HG03439 (cell line): ENCODE results near the gene DIP2C.
"Not testable (repeated sequence)": the region's sequence is repeated elsewhere in the genome, so short reads cannot be mapped to it uniquely, and the experiment has no call there.

Experiments
- ATAC-seq: cut with Tn5 transposase; IDR thresholded peaks from one replicate; pipeline ENCODE4 v1.9.1; 2021; ENCODE audit warnings: mild to moderate bottlenecking, moderate library complexity; ENCODE audit not compliant: unreplicated experiment

Gene DIP2C

DNA sequence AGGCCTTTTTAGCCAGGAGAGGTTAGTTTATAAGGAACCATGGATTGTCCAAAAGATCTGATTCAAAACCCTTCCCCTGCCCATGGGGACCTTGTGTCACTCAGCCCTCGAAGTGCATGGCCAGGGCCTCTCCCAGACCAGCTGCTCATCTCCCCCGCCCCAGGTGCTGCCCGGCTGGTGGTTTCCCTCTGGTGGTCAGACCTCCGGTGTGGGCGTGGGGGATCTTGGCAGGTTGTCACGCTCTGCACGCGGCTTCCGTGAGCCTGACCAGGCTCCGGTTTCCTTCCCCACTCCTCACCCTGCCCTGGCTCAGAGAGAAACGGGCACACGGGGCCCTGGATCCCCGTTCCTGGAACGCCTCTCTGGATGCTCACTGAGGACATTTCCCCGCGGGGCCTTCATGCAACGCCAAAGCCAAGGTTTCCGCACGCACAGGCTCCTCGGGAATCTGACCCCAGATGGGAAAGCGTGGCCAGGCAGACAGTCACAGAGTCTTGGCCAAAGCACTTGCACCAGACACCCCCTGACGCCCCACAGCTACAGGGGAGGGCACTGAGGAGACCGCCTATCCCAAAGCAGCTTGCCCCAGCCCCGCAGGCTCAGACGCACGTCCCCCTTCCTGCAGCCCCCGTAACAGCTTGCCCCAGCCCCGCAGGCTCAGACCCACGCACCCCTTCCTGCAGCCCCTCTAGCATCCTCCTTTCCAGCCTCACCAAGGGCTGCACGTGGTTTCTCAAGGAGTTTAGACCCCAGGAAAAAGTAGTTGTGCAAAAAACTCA, 7.8 kb upstream of the DIP2C start:
- ATAC-seq: no peak

DNA sequence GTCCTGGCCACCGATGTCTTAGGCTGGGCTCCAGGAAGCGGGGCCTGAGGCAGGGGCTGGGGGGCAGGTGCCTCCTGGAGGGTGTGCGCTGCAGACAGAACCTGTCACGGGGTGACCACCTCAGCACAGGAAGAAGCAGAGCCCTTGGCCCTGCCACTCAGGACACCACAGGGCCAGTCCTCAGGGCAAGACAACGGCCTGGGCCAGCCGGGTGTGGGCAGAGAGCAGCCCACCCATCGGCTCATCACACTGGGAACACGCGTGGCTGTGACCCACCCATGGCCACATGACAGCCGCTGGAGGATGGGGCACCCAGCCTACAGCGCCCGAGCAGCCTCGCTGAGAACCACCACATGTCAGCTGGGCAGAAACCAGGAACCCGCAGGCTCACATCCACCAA, 5.9 kb upstream of the DIP2C start:
- no peak for ATAC-seq

DNA sequence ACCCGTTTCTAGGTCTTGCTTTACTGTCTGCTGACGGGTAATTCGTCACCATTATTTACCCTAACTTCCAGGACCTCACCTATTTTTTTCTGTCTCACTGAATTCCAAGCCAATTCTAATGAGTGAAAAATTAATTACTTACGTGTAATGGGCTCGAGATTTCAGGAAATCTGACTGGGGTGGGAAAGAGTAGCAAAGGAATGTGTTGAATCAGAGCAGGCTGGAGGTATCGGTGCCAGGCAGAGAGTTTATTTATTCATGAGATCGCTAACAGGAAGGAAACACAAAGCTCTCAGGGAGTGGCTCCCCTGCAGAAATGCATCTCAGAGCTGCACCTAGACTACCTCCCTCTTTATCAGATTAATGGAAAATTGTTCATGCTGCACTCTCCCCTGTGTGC, 4.0 kb upstream of the DIP2C start:
- no peak for ATAC-seq

DNA sequence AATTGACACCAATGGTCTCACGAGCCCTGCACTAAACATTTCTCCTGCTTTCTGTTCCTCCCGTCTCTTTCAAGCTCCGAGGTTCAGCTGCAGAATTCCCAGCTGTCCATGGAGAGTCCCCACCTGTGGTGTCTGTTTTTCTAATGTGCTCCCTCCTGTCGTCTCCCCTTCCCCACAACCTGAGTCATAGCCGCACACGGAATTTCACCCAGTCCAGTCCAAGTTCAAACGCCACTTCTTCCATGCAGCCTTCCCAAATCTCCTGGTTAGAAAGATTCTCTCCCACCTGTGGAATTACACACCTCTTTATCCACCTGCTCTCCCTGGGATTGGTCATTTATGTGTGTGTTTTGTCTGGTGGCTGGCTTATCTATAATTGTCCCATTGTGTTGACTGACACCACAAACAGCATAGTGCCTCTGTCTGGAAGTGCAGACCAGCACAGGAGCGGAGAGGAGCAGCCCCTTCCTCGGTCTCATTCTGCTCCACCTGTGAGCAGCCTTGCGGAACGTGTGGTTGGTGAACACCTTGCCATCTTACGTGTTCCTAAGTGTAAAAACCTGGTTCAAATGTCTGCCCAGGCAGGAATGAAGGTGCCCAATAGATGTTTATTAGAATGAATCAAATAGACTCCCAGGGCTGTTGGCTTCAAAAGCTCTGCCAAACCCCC, 3.3 kb upstream of the DIP2C start:
- ATAC-seq: no peak

DNA sequence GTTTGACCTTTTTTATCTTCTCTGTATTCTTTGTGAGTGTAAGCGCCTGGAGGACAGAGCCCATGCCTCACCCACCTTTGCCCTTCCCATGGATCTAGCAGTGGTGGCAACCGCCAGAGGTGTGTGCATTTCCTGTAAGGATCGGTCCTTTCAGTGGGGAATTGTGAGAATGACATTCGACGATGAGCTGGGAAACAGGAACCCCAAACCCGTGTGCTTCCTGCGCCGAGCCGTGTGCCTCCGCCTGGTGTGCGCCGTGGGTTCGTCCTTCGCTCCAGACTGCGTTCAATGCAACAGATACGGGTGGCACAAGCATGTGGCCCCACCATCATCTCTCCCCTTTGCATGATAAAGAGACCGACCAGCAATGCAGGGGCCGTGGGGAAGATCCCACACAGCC, 1.7 kb upstream of the DIP2C start:
- no peak for ATAC-seq

DNA sequence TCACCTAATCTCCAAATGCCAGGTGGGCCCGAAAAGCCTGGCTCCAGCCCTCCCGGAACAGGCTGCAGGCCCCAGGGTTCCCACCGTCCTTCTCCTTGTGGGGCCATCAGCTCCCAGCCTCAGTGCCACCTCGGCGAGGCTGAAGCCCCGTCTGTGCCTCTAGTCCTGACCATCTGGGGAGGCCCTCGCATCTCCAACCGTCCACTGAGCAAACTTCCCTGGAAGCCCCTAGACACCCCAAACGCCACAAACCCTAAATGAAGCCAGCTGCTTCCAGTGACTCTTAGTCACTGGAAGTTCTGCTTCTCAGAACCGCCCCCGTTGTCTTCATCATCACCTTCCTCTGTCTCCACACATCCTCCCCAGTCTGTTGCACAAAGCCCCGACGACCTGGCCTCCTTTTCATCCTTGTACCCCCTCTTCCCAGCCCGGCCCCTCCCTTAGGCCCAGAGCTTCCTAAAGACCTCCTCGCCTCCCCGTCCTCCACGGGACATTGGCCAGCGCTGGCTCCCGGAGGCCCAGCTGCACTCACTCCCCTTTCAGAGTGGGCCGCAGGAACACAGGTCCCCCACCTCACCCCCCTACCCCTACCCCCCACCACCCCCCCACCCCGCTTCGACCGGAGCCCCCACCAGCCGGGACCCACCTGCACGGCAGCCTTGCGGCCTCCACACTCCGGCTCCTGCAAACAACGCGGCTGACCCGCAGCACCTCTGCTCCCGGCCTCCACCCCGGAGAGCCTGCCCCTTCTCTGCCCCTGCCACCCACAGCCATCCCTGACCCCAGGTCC, 1.1 kb upstream of the DIP2C start:
- ATAC-seq: no peak

DNA sequence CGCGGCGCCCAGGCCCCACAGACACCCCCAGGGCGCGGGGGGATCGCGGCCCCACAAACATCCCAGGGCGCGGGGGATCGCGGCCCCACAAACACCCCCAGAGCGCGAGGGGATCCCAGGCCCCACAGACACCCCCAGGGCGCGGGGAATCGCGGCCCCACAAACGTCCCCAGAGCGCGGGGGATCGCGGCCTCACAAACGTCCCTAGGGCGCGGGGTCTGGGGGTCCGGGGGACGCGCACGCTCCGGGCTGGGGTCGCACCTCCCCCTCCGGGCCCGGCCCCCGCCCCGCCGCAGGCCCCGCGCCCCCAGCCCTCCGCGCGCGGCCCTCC, 382 bp downstream of the DIP2C start:
- no peak for ATAC-seq

DNA sequence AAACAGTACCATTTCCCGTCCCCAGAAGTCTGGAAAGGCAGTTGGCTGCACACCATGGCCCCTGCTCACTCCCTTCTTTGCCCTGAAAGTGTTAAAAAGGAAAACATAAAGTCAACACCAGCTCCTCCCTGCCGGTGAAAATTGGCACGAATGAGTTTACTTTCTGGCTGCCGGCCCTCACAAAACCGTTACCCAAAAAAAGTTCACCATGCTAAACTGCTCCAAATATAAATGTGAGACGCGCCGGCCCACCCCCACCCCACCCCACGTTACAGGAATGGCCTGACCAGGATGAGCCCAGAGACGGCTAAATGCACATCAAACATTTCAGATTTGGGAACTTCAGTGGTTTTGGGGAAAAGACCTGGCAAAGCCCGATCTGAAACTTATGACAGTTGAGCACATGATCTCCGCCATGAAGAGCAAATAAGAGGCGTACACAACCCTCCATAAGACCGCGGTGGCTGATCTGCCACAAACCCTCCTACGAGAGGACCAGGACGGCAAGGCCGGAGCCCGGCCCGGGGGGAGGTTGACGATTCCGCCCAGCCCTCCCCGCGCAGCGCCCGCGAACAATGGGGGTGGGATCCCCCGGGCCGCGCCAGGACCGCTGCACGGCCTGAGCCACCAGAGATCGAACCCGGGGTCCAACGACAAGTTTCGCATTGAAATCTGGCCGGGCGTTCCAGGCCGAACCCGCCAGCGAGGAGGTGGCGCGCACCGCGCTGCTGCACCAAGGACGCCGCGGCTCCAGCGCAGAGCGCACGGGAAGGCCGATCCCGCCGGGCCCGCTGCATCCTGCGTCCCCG, 952 bp downstream of the DIP2C start:
- ATAC-seq: no peak

DNA sequence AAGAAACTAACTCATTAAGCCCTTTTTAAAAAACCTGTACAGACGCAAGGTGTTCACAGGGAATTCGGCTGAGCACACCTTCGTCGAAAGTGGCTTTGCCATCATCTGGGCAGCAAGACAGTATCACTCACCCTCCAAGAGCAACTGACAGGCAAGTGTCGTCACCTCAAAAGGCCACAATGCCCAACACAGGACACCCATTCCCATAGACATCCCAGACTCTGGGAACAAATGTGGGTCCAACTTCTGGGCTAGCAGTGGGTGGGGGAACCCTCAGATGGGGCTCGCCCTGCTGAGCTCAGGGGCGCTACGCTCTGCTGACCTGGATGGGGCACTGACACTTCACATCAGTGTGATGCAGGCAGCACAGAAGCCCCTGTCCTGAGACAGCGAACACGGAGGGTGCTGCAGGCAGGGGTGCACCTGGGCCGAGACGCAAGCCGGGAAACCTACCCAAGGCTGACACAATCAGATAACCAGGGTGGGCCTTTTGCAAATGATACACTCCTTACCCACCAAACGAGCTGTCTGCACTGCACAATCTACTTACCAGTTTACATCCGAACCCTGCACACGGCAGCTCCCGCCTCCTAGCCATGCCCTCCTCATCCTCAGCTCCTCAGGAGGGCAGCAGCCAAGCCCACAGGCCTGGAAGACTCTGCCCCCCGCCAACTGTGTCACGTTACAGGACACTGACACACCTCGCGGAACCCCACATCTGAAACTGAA, 1.7 kb downstream of the DIP2C start:
- ATAC-seq: no peak

DNA sequence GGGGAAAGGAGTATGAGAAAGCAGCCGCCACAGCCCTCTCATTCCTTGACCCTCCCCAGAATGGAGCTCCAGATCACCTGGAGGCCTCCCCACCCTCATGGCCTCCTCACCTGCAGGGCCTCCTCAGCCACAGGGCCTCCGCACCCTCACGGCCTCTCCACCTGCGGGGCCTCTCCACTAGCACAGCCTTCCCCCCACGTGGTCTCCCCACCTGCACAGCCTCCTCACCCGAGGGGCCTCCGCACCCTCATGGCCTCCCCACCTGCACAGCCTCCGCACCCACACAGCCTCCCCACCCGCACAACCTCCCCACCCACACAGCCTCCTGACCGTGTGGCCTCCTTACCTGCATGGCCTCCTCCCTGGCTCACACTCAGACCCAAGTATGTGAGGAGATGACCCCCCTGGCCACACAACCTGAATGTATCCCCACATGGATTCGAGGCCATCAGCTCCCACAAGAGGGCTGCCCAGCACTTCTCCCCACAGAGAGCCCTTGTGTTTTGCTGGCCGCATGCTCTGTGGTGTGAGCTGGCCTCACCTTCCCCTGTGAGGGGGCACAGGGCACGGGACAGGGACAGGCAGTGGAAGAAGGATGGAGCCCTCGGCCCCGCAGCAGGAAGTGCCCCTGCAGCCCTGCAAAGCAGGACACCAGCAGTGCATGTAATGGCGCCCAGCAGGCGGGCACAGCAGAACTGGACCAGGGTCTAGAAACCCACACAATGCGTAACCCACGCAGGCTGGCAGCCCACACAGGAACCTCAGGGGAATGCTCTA, 3.1 kb downstream of the DIP2C start:
- no peak for ATAC-seq

DNA sequence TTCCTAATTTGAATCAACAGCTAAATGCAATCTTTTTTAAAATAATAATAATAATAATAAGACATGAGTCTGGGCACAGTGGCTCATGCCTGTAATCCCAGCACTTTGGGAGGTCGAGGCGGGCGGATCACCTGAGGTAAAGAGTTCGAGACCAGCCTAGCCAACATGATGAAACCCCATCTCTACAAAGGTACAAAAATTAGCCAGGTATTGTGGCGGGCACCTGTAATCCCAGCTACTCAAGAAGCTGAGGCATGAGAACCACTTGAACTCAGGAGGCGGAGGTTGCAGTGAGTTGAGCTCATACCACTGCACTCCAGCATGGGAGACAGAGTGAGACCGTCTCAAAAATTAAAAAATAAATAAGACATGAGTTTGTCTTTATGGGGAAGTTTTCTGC, 3.9 kb downstream of the DIP2C start:
- ATAC-seq: no peak

DNA sequence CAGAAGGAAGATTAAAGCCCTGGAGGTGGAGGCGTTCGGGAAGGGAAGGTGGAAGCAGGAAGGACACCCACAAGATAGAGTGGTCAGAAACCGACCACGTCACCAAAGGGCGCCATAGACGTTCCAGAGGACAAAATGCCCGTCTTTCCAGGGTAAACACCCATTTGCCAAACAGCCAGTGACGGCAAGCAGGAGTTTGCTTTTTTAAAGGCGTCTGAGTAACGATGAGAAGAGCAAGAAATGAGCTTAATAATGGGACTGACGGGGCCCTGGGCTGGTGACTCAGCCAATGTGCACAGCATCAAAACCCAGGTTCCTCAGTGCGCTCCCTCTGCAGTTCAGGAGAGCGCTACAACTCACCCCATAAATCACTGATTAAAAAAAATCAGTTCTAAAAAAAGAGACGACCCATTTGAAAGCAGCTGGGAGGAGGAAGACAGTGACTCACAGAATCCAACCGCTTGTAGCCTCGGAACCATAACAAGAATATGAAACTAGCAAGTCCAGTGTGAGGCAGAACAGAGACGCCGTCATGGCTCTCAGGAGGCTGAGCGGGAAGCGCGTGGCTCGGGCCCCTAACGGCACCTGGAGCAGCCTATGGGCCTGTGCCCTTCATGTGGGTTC, 5.9 kb downstream of the DIP2C start:
- no peak for ATAC-seq

DNA sequence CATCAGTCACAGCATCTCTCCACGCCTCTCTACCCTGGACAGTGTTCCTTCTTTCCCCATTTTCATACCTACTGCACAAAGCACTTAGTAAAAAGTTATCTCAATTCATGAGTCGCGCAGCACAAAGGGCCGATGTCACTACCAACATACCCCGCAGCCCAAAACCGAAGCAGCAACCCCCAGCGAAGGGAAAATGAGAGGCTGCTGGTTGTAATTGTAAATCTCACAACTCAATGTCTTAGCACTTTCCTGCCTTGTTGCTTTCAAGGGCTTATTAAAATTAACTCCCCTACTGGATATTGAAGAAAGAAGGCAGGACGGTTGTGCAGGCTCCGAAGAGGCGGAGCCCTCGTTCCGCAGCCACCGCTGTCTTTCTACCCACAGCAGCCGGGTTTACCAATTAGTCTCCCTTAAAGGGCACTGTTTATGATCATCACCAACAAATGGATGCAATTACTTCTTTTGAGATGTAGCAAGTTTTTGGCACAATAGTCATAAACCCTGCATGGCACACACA, 6.5 kb downstream of the DIP2C start:
- no peak for ATAC-seq

DNA sequence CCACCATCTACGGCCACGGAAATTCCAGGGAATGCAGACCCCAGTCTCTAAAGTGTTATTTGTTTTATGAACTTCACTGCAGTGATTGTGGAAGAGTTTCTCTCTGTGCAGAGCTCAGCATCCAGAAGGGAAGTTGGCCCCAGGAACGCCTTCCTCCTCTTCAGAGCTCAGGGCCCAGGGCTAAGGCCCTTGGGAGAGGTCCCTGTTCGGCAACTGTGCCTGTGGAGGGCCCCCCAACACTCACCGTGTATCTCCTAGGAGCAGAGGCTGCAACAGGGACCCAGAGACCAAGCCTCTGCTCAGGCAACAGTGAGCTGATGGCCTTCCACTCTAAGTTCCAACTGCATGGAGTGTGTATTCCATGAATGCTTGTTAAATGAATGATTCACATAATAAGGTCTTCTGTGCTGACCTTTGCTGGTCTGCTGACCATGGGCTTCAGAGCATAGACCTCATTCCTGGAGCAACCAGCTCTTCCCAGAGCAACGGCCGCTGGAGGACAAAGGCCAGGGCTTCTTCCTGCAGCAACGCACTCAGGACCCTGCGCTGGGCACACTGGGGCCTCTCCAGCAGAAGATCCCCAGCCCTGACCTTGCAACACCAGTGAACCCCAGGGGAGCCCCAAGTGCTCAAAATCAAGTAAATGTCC, 7.7 kb downstream of the DIP2C start:
- no peak for ATAC-seq

DNA sequence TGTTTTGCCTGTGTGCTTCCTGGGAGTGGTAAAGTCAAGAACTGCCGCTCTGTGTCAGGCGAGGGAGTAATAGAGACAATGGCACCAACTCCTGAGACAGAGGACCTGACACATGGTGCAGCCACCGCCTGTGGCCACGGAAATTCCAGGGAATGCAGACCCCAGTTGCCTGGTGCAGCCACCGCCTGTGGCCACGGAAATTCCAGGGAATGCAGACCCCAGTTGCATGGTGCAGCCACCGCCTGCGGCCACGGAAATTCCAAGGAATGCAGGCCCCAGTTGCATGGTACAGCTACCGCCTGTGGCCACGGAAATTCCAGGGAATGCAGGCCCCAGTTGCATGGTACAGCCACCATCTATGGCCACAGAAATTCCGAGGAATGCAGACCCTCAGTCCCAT, 8.7 kb downstream of the DIP2C start:
- ATAC-seq: no peak

DNA sequence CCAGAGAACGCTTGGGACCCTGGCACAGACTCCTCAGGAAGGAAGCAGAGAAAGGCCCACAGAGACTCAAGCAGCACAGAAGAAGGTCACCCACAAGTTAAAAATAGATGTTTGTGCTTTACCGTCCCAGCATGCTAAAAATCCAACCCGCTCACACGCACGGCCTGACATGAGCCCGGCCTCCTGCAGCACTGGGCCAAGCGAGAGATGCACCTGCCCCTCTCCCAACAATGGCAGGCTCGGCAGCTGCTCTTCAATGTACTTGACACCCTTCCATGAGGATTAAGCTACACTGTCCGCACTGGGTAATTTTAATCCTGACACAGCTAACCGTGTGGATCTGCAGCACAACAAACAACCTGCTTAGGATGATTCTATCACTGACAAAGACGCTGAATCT, 9.3 kb downstream of the DIP2C start:
- ATAC-seq: no peak

DNA sequence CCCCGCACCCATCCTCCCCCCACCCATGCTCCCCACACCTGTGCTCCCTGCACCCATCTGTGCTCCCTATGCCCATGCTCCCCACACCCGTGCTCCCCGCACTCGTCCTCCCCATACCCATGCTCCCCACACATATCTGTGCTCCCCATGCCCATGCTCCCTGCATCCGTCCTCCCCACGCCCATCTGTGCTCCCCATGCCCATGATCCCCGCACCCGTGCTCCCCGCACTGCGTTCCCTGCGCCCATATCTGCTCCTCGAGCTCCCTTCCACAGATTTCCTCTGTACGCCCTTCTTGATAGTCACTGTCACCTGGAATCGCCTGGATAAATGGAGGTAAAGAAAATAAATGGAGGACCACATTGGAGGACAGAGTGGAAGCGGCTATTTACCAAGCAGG, 9.9 kb downstream of the DIP2C start:
- no peak for ATAC-seq

DNA sequence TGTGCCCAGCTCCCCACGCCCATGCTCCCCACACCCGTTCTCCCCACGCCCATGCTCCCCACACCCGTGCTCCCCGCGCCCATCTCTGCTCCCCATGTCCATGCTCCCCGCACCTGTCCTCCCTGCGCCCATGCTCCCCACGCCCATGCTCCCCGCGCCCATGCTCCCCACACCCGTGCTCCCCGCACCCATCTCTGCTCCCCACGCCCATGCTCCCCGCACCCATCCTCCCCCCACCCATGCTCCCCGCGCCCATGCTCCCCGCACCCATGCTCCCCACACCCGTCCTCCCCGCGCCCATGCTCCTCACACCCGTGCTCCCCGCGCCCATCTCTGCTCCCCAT, 10.8 kb downstream of the DIP2C start:
- ATAC-seq: not testable (repeated sequence)
